Hepatocyte (in vitro differentiated cells): Measurements from ENCODE around the gene ZFPM1.

Source experiments
- CTCF ChIP-seq: fragments of 200-600 bp; sonication (generic); IDR thresholded peaks from 2 replicates; pipeline ENCODE4 v1.5.1; 2016; ENCODE audit warnings: antibody characterized with exemption, mild to moderate bottlenecking; ENCODE audit not compliant: poor library complexity
- EZH2 ChIP-seq: fragments of 200-600 bp; sonication (generic); IDR thresholded peaks from 2 replicates; pipeline ENCODE4 v1.6.1; 2016; ENCODE audit warnings: antibody characterized with exemption, mild to moderate bottlenecking, borderline replicate concordance

- TF ChIP-seq CTCF (no peak), EZH2 (no peak)
Observed at GRCh38 chr16:88484505-88485365, 31.7 kb downstream of the ZFPM1 start.
